Naive thymus-derived CD4-positive, alpha-beta T cell (primary cell): ENCODE measurements around the gene MYL6. TPM values are rescaled to one million over a fixed set of nuclear protein-coding genes. Genes with fewer than 3 reads are reported as not detected.

ENCODE experiments used
- ATAC-seq: fragments of 150-1000 bp; cut with Tn5 transposase; 2 replicates; pipeline ENCODE4 v1.10.0; 2021; ENCODE audit warnings: mild to moderate bottlenecking, moderate library complexity
- CTCF ChIA-PET: fragments of 350-600 bp; sonication (Branson Sonifier 250); formaldehyde crosslinking; loops from one replicate; lab custom pipeline; 2021; ENCODE audit warnings: antibody characterized with exemption; lab: Charles Lee
- POLR2A ChIA-PET: fragments of 350-600 bp; sonication (Branson Sonifier 250); formaldehyde crosslinking; loops from one replicate; lab custom pipeline; 2021; ENCODE audit warnings: antibody characterized with exemption, inconsistent platforms; lab: Charles Lee
- DNase-seq, 9 donors: peaks; one replicate each; pipeline versions ENCODE4 v3.0.0 to v3.0.0-alpha.2; 2020 to 2022; ENCODE audit warnings: mixed read lengths in 1 of 9
- H3K27ac ChIP-seq: one replicate; pipeline ENCODE4 v1.7.0; 2013; ENCODE audit warnings: mild to moderate bottlenecking, low read depth, low read length, moderate library complexity
- H3K27me3 ChIP-seq, 2 donors: one replicate each; pipeline ENCODE4 v1.7.0; 2013; ENCODE audit warnings: low read length in 2 of 2, mild to moderate bottlenecking in 2 of 2, moderate library complexity in 2 of 2; ENCODE audit not compliant: control insufficient read depth in 2 of 2, insufficient read depth in 2 of 2
- H3K36me3 ChIP-seq, 3 experiments: 1 replicate in 2 of 3; 2 replicates in 1 of 3; pipeline ENCODE4 v1.7.0; 2013; ENCODE audit warnings: low read length in 3 of 3, mild to moderate bottlenecking in 3 of 3, moderate library complexity in 1 of 3; ENCODE audit not compliant: insufficient read depth in 3 of 3, control insufficient read depth in 2 of 3
- H3K4me1 ChIP-seq, 2 donors: one replicate each; pipeline ENCODE4 v1.7.0; 2013; ENCODE audit warnings: low read length in 2 of 2, mild to moderate bottlenecking in 2 of 2, moderate library complexity in 1 of 2; ENCODE audit not compliant: control insufficient read depth in 2 of 2, insufficient read depth in 2 of 2
- H3K4me3 ChIP-seq: 2 replicates; pipeline ENCODE4 v1.7.0; 2013; ENCODE audit warnings: mild to moderate bottlenecking, low read length
- H3K9me3 ChIP-seq, 3 experiments: 1 replicate in 2 of 3; 2 replicates in 1 of 3; pipeline ENCODE4 v1.7.0; 2013; ENCODE audit warnings: low read length in 3 of 3; ENCODE audit not compliant: control insufficient read depth in 2 of 3
- H3K27ac Mint-ChIP-seq, 9 donors: one replicate each; pipeline ENCODE4 v1.8.0; 2020 to 2022; ENCODE audit warnings: mixed read lengths in 9 of 9, mild to moderate bottlenecking in 8 of 9, moderate library complexity in 5 of 9, inconsistent platforms in 2 of 9
- H3K27me3 Mint-ChIP-seq, 5 donors: one replicate each; pipeline ENCODE4 v1.8.0; 2021 to 2022; ENCODE audit warnings: mixed read lengths in 5 of 5, mild to moderate bottlenecking in 1 of 5
- H3K36me3 Mint-ChIP-seq, 5 donors: one replicate each; pipeline ENCODE4 v1.8.0; 2020 to 2022; ENCODE audit warnings: mixed read lengths in 5 of 5, mild to moderate bottlenecking in 3 of 5, inconsistent platforms in 1 of 5
- H3K4me1 Mint-ChIP-seq, 7 donors: one replicate each; pipeline ENCODE4 v1.8.0; 2020 to 2022; ENCODE audit warnings: mixed read lengths in 7 of 7, mild to moderate bottlenecking in 3 of 7, inconsistent platforms in 1 of 7
- H3K4me3 Mint-ChIP-seq, 10 donors: one replicate each; pipeline ENCODE4 v1.8.0; 2020 to 2022; ENCODE audit warnings: mild to moderate bottlenecking in 10 of 10, mixed read lengths in 10 of 10, moderate library complexity in 6 of 10, inconsistent platforms in 2 of 10
- H3K9me3 Mint-ChIP-seq, 11 donors: one replicate each; pipeline ENCODE4 v1.8.0; 2020 to 2022; ENCODE audit warnings: mixed read lengths in 11 of 11, mild to moderate bottlenecking in 4 of 11, inconsistent platforms in 1 of 11, moderate library complexity in 1 of 11
- intact Hi-C, 2 donors: fragments of 100-400 bp; cut with micrococcal nuclease; formaldehyde crosslinking; loops; one replicate each; pipeline ENCODE4 v1.15.1; 2023
- polyA plus RNA-seq, 2 donors: library from polyadenylated mRNA; unstranded; fragments of 300-500 nt; fragmentation: Illumina TruSeq; gene quantifications; one replicate each; pipeline ENCODE4 v1.2.3, GENCODE V29; 2021
- total RNA-seq, 6 experiments: library from RNA in 5 of 6; stranded (reverse) in 5 of 6; gene quantifications; 1 replicate in 5 of 6; 2 replicates in 1 of 6; pipeline ENCODE4 v1.2.3 and lab custom pipeline; 2021 to 2026

Gene MYL6
- total and polyA plus RNA-seq, 7 experiments from 2014 or later: 428 to 2,144 (median 805) TPM

DNA sequence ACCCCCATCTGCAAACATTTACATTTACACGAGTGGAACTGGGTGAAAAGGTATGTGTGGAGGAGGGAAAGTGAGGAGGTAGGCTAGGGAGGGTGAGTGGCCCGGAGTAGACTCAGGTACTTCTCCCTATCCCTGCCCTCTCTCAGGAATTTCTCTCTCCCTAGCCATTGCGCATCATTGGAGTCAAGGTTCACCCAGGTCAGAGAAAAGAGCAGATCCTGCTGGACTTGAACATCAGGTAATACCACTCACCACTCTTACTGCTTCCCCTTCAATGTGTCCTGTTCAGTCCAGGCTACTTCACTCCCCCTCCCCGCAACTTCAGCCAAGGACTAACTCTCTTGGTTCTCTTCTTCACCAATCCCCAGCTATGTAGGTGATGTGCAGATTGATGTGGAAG lies 27.3 kb upstream of the MYL6 start:
- Mint-ChIP-seq H3K4me1 (peaks cover 40 to 70% (median 66%) of the 10 kb centered on the region in 7 donors), H3K4me3 (peak overlapping the region; percentile 95 to 100 (median 98)), H3K36me3 (peaks cover 10 to 49% (median 38%) of the 10 kb centered on the region in 5 donors), H3K27ac (peak overlapping the region; percentile 49 to 97 (median 90)), H3K27me3 (no peaks in the 10 kb centered on the region), H3K9me3 (peaks cover 0 to 8% (median 0%) of the 10 kb centered on the region in 11 donors)
- H3K27me3 ChIP-seq: no peaks in the 10 kb centered on the region
- H3K4me3 ChIP-seq: peak overlapping the region; percentile 77
- H3K9me3 ChIP-seq: no peaks in the 10 kb centered on the region
- CTCF ChIA-PET: interaction anchor here (0.6 to 1.5 kb wide), 3 partner anchors 14 to 58 kb away, joined by 3 to 10 read pairs (median 7); partner anchors contain the start of gene SMARCC2
- ATAC-seq (no peak), DNase-seq (no peak)
- peak overlapping the region; percentile 84 for H3K27ac ChIP-seq
- H3K4me1 ChIP-seq: peaks cover 35 to 46% of the 10 kb centered on the region in 2 donors
- intact Hi-C loops: no loop called here
- POLR2A ChIA-PET: interaction anchor here (1.0 to 13.1 kb wide), 7 partner anchors 13 to 205 kb away, joined by 3 to 192 read pairs (median 6); partner anchors contain the start of genes MYL6, MYL6B, PA2G4 and RPL41
- peaks cover 39 to 62% (median 46%) of the 10 kb centered on the region in 3 experiments for H3K36me3 ChIP-seq

DNA sequence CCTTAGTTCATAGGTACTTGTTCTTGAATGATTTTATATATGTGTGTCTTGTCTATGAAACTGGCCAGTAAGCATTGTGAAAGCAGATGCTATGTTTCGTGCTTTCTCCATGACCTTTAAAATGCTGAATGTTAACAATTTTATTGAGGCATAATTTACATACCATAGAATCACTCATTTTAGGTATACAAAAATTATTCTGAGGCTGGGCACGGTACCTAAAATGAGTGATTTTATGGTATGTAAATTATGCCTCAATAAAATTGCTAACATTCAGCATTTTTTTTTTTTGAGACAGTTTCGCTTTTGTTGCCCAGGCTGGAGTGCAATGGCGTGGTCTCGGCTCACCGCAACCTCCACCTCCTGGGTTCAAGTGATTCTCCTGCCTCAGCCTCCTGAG lies 23.3 kb upstream of the MYL6 start:
- Histone ChIP-seq H3K4me3 (no peak overlapping the region), H3K27ac (no peak overlapping the region), H3K9me3 (no peaks in the 10 kb centered on the region), H3K27me3 (no peaks in the 10 kb centered on the region), H3K4me1 (peaks cover 17 to 64% of the 10 kb centered on the region in 2 donors), H3K36me3 (peaks cover 54 to 94% (median 74%) of the 10 kb centered on the region in 3 experiments)
- Mint-ChIP-seq H3K36me3 (peaks cover 20 to 76% (median 63%) of the 10 kb centered on the region in 5 donors), H3K9me3 (peaks cover 0 to 4% (median 0%) of the 10 kb centered on the region in 11 donors), H3K4me3 (no peak overlapping the region), H3K27ac (peak overlapping the region in 3 of 9 donors; percentile 83 to 86 (median 84)), H3K27me3 (no peaks in the 10 kb centered on the region), H3K4me1 (peaks cover 52 to 80% (median 75%) of the 10 kb centered on the region in 7 donors)
- no peak for ATAC-seq
- POLR2A ChIA-PET: interaction anchor here (1.3 to 13.1 kb wide), 2 partner anchors 7 to 52 kb away, joined by 4 to 192 read pairs; partner anchors contain the start of gene SMARCC2
- CTCF ChIA-PET: interaction anchor here (0.6 kb wide), 1 partner anchor 90 kb away, joined by 3 read pairs; no protein-coding TSS in a partner anchor
- intact Hi-C loops: no loop called here
- DNase-seq: no peak

- H3K9me3 Mint-ChIP-seq: peaks cover 0 to 4% (median 0%) of the 10 kb centered on the region in 11 donors
- intact Hi-C loops: loop anchor here (1.0 kb wide), 4 partner anchors 9 to 19 kb away; partner anchors contain the start of genes ESYT1 (in 1 of the 2) and MYL6B (in 1 of the 2)
- H3K9me3 ChIP-seq: no peaks in the 10 kb centered on the region
- ATAC-seq (peak; percentile 52), DNase-seq (peak in 4 of 9 donors; percentile 18 to 38 (median 26))
- H3K36me3 ChIP-seq: peaks cover 37 to 94% (median 72%) of the 10 kb centered on the region in 3 experiments
- H3K27me3 ChIP-seq: no peaks in the 10 kb centered on the region
- H3K27me3 Mint-ChIP-seq: no peaks in the 10 kb centered on the region
- no peak overlapping the region for H3K4me3 ChIP-seq
- peaks cover 49 to 75% (median 61%) of the 10 kb centered on the region in 7 donors for H3K4me1 Mint-ChIP-seq
- H3K36me3 Mint-ChIP-seq: peaks cover 19 to 71% (median 60%) of the 10 kb centered on the region in 5 donors
- ChIA-PET CTCF (interaction anchor here (1.0 to 5.7 kb wide), 4 partner anchors 10 to 20 kb away, joined by 3 to 37 read pairs (median 4); partner anchors contain the start of genes ESYT1, MYL6B and ZC3H10), POLR2A (interaction anchor here (0.7 to 3.3 kb wide), 11 partner anchors 14 to 116 kb away, joined by 3 to 20 read pairs (median 7); partner anchors contain the start of genes MYL6, MYL6B, RNF41 and RPL41)
- H3K27ac ChIP-seq: peak overlapping the region; percentile 62
- H3K4me3 Mint-ChIP-seq: peak overlapping the region; percentile 31 to 82 (median 70)
- H3K27ac Mint-ChIP-seq: peak overlapping the region; percentile 67 to 92 (median 87)
- peaks cover 5 to 45% of the 10 kb centered on the region in 2 donors for H3K4me1 ChIP-seq
Observed at GRCh38 chr12:56137853-56138571, 20.1 kb upstream of the MYL6 start.

DNA sequence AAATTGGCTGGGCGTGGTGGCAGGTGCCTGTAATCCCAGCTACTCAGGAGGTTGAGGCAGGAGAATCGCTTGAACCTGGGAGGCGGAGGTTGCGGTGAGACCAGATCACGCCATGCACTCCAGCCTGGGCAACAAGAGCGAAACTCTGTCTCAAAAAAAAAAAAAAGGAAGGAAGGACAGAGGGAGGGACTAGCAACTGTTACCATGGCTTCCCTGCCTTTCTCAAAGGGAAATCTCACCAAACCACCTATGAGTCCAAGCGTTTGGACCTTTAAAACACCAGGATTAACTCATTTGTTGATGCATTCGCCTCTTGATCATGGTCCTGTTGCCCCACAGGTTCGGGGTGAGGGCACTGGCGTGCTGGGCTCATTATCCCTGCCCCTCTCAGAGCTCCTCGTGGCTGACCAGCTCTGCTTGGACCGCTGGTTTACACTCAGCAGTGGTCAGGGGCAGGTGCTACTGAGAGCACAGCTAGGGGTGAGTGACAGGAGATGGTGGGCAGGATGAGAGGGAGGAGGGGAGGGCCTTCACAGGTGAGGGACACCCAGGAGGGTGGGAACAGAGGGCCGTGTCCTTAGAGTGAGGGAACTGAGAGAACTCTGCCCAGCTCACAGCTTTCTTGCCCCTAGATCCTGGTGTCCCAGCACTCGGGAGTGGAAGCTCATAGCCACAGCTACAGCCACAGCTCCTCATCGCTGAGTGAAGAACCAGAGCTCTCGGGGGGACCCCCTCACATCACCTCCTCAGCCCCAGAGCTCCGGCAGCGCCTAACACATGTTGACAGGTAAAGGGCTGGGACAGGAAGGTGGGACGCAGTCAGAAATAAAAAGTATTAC lies 16.0 kb upstream of the MYL6 start:
- CTCF ChIA-PET: interaction anchor here (0.9 to 5.7 kb wide), 2 partner anchors 14 to 24 kb away, joined by 3 to 37 read pairs; partner anchors contain the start of gene ESYT1
- POLR2A ChIA-PET: interaction anchor here (0.6 to 2.6 kb wide), 6 partner anchors 8 to 36 kb away, joined by 3 to 8 read pairs (median 4); partner anchors contain the start of gene MYL6B
- Histone ChIP-seq H3K4me3 (no peak overlapping the region), H3K9me3 (no peaks in the 10 kb centered on the region), H3K4me1 (peaks cover 8 to 33% of the 10 kb centered on the region in 2 donors), H3K36me3 (peaks cover 23 to 78% (median 56%) of the 10 kb centered on the region in 3 experiments), H3K27ac (peak overlapping the region; percentile 37), H3K27me3 (no peaks in the 10 kb centered on the region)
- H3K27ac Mint-ChIP-seq: peak overlapping the region in 7 of 9 donors; percentile 21 to 87 (median 63)
- peaks cover 44 to 61% (median 54%) of the 10 kb centered on the region in 7 donors for H3K4me1 Mint-ChIP-seq
- H3K27me3 Mint-ChIP-seq: no peaks in the 10 kb centered on the region
- H3K9me3 Mint-ChIP-seq: no peaks in the 10 kb centered on the region
- H3K4me3 Mint-ChIP-seq: no peak overlapping the region
- intact Hi-C loops: no loop called here
- DNase-seq (no peak), ATAC-seq (peak; percentile 41)
- peaks cover 27 to 68% (median 54%) of the 10 kb centered on the region in 5 donors for H3K36me3 Mint-ChIP-seq

DNA sequence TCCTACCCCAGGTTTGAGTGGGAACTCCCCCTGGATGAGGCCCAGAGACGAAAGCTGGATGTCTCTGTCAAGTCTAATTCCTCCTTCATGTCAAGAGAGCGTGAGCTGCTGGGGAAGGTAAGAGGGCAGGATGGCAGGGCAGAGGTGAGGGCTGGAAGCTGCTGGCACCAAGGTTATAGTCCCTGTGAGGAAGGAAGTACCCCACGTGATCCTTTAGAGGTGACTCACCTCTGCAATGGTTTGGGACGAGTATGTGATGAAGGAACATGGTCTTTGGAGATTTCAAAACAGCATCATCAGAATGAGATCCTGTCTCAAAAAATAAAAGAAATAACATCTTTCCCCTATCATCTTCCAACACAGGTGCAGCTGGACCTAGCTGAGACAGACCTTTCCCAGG lies 14.9 kb upstream of the MYL6 start:
- DNase-seq (no peak), ATAC-seq (no peak)
- Histone ChIP-seq H3K9me3 (no peaks in the 10 kb centered on the region), H3K4me3 (no peak overlapping the region), H3K36me3 (peaks cover 16 to 67% (median 46%) of the 10 kb centered on the region in 3 experiments), H3K27me3 (no peaks in the 10 kb centered on the region), H3K4me1 (peaks cover 8 to 22% of the 10 kb centered on the region in 2 donors), H3K27ac (peak overlapping the region; percentile 37)
- no peaks in the 10 kb centered on the region for H3K27me3 Mint-ChIP-seq
- H3K4me3 Mint-ChIP-seq: peak overlapping the region in 4 of 10 donors; percentile 6 to 34 (median 16)
- H3K36me3 Mint-ChIP-seq: peaks cover 27 to 59% (median 48%) of the 10 kb centered on the region in 5 donors
- H3K27ac Mint-ChIP-seq: peak overlapping the region; percentile 20 to 86 (median 80)
- intact Hi-C loops: loop anchor here in 1 of 2 donors (1.0 kb wide), 1 partner anchor 9 kb away; the partner anchor contains the start of gene MYL6B
- H3K4me1 Mint-ChIP-seq: peaks cover 37 to 50% (median 43%) of the 10 kb centered on the region in 7 donors
- ChIA-PET CTCF (interaction anchor here (0.5 kb wide), 1 partner anchor 45 kb away, joined by 3 read pairs; no protein-coding TSS in a partner anchor), POLR2A (interaction anchor here (0.6 to 1.6 kb wide), 6 partner anchors 8 to 120 kb away, joined by 3 to 8 read pairs (median 4); partner anchors contain the start of genes RNF41 and ZC3H10)
- no peaks in the 10 kb centered on the region for H3K9me3 Mint-ChIP-seq
